GM12872 (cell line): ENCODE data around the gene EPB41L4B.

Experiments
- CTCF ChIP-seq: IDR thresholded peaks from 3 replicates; pipeline ENCODE4 v1.5.1; 2011; ENCODE audit warnings: low read depth, mild to moderate bottlenecking, low read length, moderate library complexity; ENCODE audit not compliant: insufficient read depth

Gene EPB41L4B

GRCh38 chr9:109263358-109263757 lies 57.5 kb downstream of the EPB41L4B start:
- no peak for TF ChIP-seq CTCF

GRCh38 chr9:109258481-109259302 lies 62.2 kb downstream of the EPB41L4B start:
- no peak for TF ChIP-seq CTCF

- no peak for TF ChIP-seq CTCF
Observed at GRCh38 chr9:109256336-109256735, 64.5 kb downstream of the EPB41L4B start.

GRCh38 chr9:109255394-109255793 lies 65.5 kb downstream of the EPB41L4B start:
- TF ChIP-seq CTCF, result no peak

GRCh38 chr9:109254317-109254716 lies 66.5 kb downstream of the EPB41L4B start:
- TF ChIP-seq CTCF, result no peak

- no peak for TF ChIP-seq CTCF
Observed at GRCh38 chr9:109253637-109254284, 67.1 kb downstream of the EPB41L4B start.

GRCh38 chr9:109253241-109253636 lies 67.6 kb downstream of the EPB41L4B start:
- TF ChIP-seq CTCF, result no peak
